WTC11 (cell line): Measurements from ENCODE around the gene TLE5. TPM values are rescaled to one million over a fixed set of nuclear protein-coding genes. Genes with fewer than 3 reads are reported as not detected.

ENCODE experiments used
- ATAC-seq: fragments of 200-7000 bp; cut with Tn5 transposase; 2 replicates; pipeline ENCODE4 v1.10.0; 2021; ENCODE audit warnings: mild to moderate bottlenecking, moderate library complexity
- CTCF ChIA-PET: fragments of 300-600 bp; sonication (Branson Sonifier 250); formaldehyde crosslinking; loops from one replicate; lab custom pipeline; 2021; ENCODE audit warnings: antibody characterized with exemption; lab: Charles Lee
- POLR2A ChIA-PET: fragments of 350-600 bp; sonication (Branson Sonifier 250); formaldehyde crosslinking; loops from one replicate; lab custom pipeline; 2021; ENCODE audit warnings: antibody characterized with exemption; lab: Charles Lee
- DNase-seq: peaks from one replicate; pipeline ENCODE4 v3.0.0; 2021; ENCODE audit warnings: low spot score
- H3K27ac Mint-ChIP-seq: 2 replicates; pipeline ENCODE4 v1.8.0; 2021; ENCODE audit warnings: mixed read lengths
- H3K27me3 Mint-ChIP-seq: 2 replicates; pipeline ENCODE4 v1.8.0; 2021; ENCODE audit warnings: low read depth, mild to moderate bottlenecking, moderate library complexity, mixed read lengths
- H3K36me3 Mint-ChIP-seq: 2 replicates; pipeline ENCODE4 v1.8.0; 2021; ENCODE audit warnings: mixed read lengths
- H3K4me1 Mint-ChIP-seq: 2 replicates; pipeline ENCODE4 v1.8.0; 2022; ENCODE audit warnings: mixed read lengths
- H3K4me3 Mint-ChIP-seq: 2 replicates; pipeline ENCODE4 v1.8.0; 2021; ENCODE audit warnings: mild to moderate bottlenecking, moderate library complexity, mixed read lengths
- H3K9me3 Mint-ChIP-seq: 2 replicates; pipeline ENCODE4 v1.8.0; 2021; ENCODE audit warnings: mixed read lengths
- ATF6 ChIP-seq: sonication (generic); formaldehyde crosslinking; IDR thresholded peaks from 2 replicates; pipeline ENCODE4 v1.8.1; 2023; ENCODE audit warnings: mild to moderate bottlenecking, missing genetic modification reagents
- CREB1 ChIP-seq: sonication (generic); formaldehyde crosslinking; IDR thresholded peaks from 2 replicates; pipeline ENCODE4 v1.8.0; 2023; ENCODE audit warnings: mild to moderate bottlenecking, missing genetic modification reagents
- CREM ChIP-seq: sonication (generic); formaldehyde crosslinking; IDR thresholded peaks from 2 replicates; pipeline ENCODE4 v1.8.1; 2022; ENCODE audit warnings: mild to moderate bottlenecking, missing genetic modification reagents, moderate library complexity
- E2F5 ChIP-seq: sonication (generic); formaldehyde crosslinking; IDR thresholded peaks from 2 replicates; pipeline ENCODE4 v1.8.1; 2022; ENCODE audit warnings: mild to moderate bottlenecking, moderate library complexity, missing genetic modification reagents
- FOXK1 ChIP-seq: sonication (generic); formaldehyde crosslinking; IDR thresholded peaks from 2 replicates; pipeline ENCODE4 v1.8.0; 2022; ENCODE audit warnings: mild to moderate bottlenecking, moderate library complexity, missing genetic modification reagents
- JUN ChIP-seq: sonication (generic); formaldehyde crosslinking; IDR thresholded peaks from 2 replicates; pipeline ENCODE4 v1.8.0; 2023; ENCODE audit warnings: mild to moderate bottlenecking, missing genetic modification reagents
- MLX ChIP-seq: sonication (generic); formaldehyde crosslinking; IDR thresholded peaks from 2 replicates; pipeline ENCODE4 v1.8.1; 2023; ENCODE audit warnings: mild to moderate bottlenecking, missing genetic modification reagents, moderate library complexity
- NR2C2 ChIP-seq: sonication (generic); formaldehyde crosslinking; IDR thresholded peaks from 2 replicates; pipeline ENCODE4 v1.8.0; 2022; ENCODE audit warnings: mild to moderate bottlenecking, missing genetic modification reagents
- NR3C1 ChIP-seq: sonication (generic); formaldehyde crosslinking; conservative IDR thresholded peaks from 2 replicates; pipeline ENCODE4 v1.8.1; 2023; ENCODE audit warnings: low read depth, mild to moderate bottlenecking, missing genetic modification reagents
- STAT6 ChIP-seq: sonication (generic); formaldehyde crosslinking; conservative IDR thresholded peaks from 2 replicates; pipeline ENCODE4 v1.8.1; 2023; ENCODE audit warnings: mild to moderate bottlenecking, low read depth, missing genetic modification reagents, moderate library complexity
- ZBTB43 ChIP-seq: sonication (generic); formaldehyde crosslinking; IDR thresholded peaks from 2 replicates; pipeline ENCODE4 v1.8.1; 2023; ENCODE audit warnings: mild to moderate bottlenecking, missing genetic modification reagents
- ZNF121 ChIP-seq: sonication (generic); formaldehyde crosslinking; IDR thresholded peaks from 2 replicates; pipeline ENCODE4 v1.8.0; 2023; ENCODE audit warnings: missing genetic modification reagents
- ZNF416 ChIP-seq: fragments of 250-450 bp; sonication (Bioruptor Pico); IDR thresholded peaks from 2 replicates; pipeline ENCODE4 v1.9.0; 2021; ENCODE audit warnings: mild to moderate bottlenecking, inconsistent platforms
- ZNF423 ChIP-seq: fragments of 250-450 bp; sonication (Bioruptor Pico); IDR thresholded peaks from 2 replicates; pipeline ENCODE4 v2.1.2; 2022; ENCODE audit warnings: mild to moderate bottlenecking, moderate library complexity
- total RNA-seq: library from RNA; stranded (reverse); gene quantifications from 3 replicates; pipeline ENCODE4 v1.2.3, GENCODE V29; 2021
- TF ChIP-seq, protein P1 (sequence below): sonication (generic); formaldehyde crosslinking; IDR thresholded peaks from 2 replicates; pipeline ENCODE4 v1.8.0; 2022; ENCODE audit warnings: mild to moderate bottlenecking, missing genetic modification reagents
- TF ChIP-seq, protein P2 (sequence below): sonication (generic); formaldehyde crosslinking; IDR thresholded peaks from 2 replicates; pipeline ENCODE4 v1.8.1; 2023; ENCODE audit warnings: mild to moderate bottlenecking, missing genetic modification reagents, borderline replicate concordance
- TF ChIP-seq, protein P3 (sequence below): sonication (generic); formaldehyde crosslinking; IDR thresholded peaks from 2 replicates; pipeline ENCODE4 v1.8.1; 2023; ENCODE audit warnings: mild to moderate bottlenecking, missing genetic modification reagents, moderate library complexity

The TLE5 gene
- total RNA-seq, 1 experiment from 2014 or later: 246 TPM

DNA sequence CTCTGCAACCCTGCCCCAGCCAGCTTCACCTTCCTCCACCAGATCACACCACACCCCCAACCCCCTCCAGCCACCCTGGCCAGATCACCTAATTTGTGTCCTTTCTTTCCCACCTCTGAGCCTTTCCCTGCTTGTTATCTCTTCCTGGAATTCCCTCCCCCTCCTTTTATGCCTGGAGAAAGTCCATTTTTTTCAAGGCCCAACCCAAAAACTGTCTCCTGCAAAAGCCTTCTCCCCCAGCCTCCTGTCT is 28.0 kb downstream of the TLE5 start:
- ATAC-seq (no peak), DNase-seq (no peak)
- no peaks in the 10 kb centered on the region for H3K9me3 Mint-ChIP-seq
- H3K27me3 Mint-ChIP-seq: peaks cover 69% of the 10 kb centered on the region
- CTCF ChIA-PET: interaction anchor here (2.6 to 3.8 kb wide), 7 partner anchors 12 to 95 kb away, joined by 11 to 45 read pairs (median 24); no protein-coding TSS in a partner anchor
- POLR2A ChIA-PET: interaction anchor here (0.8 to 1.8 kb wide), 3 partner anchors 9 to 57 kb away, joined by 3 to 9 read pairs (median 5); partner anchors contain the start of gene TLE6
- peak overlapping the region; percentile 86; the same call in 1 of the 2 replicates for H3K4me3 Mint-ChIP-seq
- no peak overlapping the region for H3K27ac Mint-ChIP-seq
- no peaks in the 10 kb centered on the region for H3K36me3 Mint-ChIP-seq
- TF ChIP-seq JUN (CRISPR knock-in tag) (no peak), FOXK1 (CRISPR knock-in tag) (no peak), NR3C1 (CRISPR knock-in tag) (no peak), CREB1 (CRISPR knock-in tag) (no peak), STAT6 (CRISPR knock-in tag) (no peak), ZNF423 (CRISPR knock-in tag) (no peak), MLX (CRISPR knock-in tag) (no peak), ZBTB43 (no peak)
- TF ChIP-seq, protein P1, sequence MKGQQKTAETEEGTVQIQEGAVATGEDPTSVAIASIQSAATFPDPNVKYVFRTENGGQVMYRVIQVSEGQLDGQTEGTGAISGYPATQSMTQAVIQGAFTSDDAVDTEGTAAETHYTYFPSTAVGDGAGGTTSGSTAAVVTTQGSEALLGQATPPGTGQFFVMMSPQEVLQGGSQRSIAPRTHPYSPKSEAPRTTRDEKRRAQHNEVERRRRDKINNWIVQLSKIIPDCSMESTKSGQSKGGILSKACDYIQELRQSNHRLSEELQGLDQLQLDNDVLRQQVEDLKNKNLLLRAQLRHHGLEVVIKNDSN: no peak
- TF ChIP-seq, protein P2, sequence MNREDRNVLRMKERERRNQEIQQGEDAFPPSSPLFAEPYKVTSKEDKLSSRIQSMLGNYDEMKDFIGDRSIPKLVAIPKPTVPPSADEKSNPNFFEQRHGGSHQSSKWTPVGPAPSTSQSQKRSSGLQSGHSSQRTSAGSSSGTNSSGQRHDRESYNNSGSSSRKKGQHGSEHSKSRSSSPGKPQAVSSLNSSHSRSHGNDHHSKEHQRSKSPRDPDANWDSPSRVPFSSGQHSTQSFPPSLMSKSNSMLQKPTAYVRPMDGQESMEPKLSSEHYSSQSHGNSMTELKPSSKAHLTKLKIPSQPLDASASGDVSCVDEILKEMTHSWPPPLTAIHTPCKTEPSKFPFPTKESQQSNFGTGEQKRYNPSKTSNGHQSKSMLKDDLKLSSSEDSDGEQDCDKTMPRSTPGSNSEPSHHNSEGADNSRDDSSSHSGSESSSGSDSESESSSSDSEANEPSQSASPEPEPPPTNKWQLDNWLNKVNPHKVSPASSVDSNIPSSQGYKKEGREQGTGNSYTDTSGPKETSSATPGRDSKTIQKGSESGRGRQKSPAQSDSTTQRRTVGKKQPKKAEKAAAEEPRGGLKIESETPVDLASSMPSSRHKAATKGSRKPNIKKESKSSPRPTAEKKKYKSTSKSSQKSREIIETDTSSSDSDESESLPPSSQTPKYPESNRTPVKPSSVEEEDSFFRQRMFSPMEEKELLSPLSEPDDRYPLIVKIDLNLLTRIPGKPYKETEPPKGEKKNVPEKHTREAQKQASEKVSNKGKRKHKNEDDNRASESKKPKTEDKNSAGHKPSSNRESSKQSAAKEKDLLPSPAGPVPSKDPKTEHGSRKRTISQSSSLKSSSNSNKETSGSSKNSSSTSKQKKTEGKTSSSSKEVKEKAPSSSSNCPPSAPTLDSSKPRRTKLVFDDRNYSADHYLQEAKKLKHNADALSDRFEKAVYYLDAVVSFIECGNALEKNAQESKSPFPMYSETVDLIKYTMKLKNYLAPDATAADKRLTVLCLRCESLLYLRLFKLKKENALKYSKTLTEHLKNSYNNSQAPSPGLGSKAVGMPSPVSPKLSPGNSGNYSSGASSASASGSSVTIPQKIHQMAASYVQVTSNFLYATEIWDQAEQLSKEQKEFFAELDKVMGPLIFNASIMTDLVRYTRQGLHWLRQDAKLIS: no peak
- H3K4me1 Mint-ChIP-seq: peaks cover 22% of the 10 kb centered on the region

DNA sequence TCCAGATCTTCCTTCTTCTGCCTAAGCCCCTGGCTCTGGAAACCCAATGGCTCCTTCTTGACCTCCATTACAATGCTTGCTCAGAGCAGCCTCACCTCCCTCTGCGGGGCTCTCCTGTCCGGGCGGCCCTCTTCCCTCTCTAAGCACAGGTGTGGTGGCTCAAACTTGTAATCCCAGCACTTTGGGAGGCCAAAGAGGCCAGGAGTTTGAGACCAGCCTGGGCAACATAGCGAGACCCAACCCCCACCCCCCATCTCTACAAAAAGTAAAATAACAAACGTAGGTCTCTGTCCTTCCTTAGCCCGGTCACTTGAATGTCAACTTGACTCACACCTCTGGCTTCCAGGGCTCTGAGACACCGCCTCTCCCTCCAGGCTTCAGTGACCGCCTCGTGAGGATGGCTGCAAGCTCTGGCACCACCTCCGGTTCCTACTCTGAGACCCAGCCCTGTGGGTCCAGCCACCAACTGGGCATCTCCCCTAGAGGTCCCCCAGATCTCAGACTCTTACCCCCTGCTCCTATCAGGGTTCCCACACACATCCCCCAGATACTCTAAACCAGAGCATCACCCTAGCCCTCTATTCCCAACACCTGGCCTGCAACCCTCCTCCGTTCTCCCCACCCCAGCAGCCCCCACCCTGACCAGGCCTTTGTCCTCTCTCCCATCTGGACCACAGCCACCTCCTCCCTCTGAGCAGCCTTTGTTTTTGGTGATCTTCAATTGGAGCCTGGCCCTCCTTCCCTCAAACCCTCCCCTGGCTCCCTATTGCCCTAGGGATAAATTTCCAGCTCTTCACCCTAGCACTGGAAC is 28.5 kb downstream of the TLE5 start:
- TF ChIP-seq, protein P3, sequence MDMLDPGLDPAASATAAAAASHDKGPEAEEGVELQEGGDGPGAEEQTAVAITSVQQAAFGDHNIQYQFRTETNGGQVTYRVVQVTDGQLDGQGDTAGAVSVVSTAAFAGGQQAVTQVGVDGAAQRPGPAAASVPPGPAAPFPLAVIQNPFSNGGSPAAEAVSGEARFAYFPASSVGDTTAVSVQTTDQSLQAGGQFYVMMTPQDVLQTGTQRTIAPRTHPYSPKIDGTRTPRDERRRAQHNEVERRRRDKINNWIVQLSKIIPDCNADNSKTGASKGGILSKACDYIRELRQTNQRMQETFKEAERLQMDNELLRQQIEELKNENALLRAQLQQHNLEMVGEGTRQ (CRISPR knock-in tag): no peak
- TF ChIP-seq E2F5 (CRISPR knock-in tag) (no peak), ATF6 (CRISPR knock-in tag) (no peak), ZNF121 (peak; percentile 77; the same call in 1 of the 2 replicates), NR2C2 (CRISPR knock-in tag) (no peak), ZNF416 (CRISPR knock-in tag) (no peak), CREM (CRISPR knock-in tag) (no peak)
- no peak overlapping the region for H3K27ac Mint-ChIP-seq
- no peaks in the 10 kb centered on the region for H3K9me3 Mint-ChIP-seq
- POLR2A ChIA-PET: interaction anchor here (0.8 to 1.3 kb wide), 2 partner anchors 9 to 11 kb away, joined by 3 to 9 read pairs; no protein-coding TSS in a partner anchor
- no peaks in the 10 kb centered on the region for H3K36me3 Mint-ChIP-seq
- no peak for DNase-seq
- ATAC-seq: no peak
- CTCF ChIA-PET: interaction anchor here (3.3 to 3.6 kb wide), 3 partner anchors 71 to 93 kb away, joined by 17 to 24 read pairs (median 21); no protein-coding TSS in a partner anchor
- 0 out of 2 replicates have a peak overlapping the region, but pooled peaks have one; percentile 17 for H3K4me3 Mint-ChIP-seq
- peaks cover 67% of the 10 kb centered on the region for H3K27me3 Mint-ChIP-seq
- H3K4me1 Mint-ChIP-seq: peaks cover 21% of the 10 kb centered on the region
